PFSK-1 (cell line): ENCODE results near the gene ADAMTS2. TPM values are rescaled to one million over a fixed set of nuclear protein-coding genes. Genes with fewer than 3 reads are reported as not detected.

Source experiments
- FOXP2 ChIP-seq: optimal IDR thresholded peaks from 2 replicates; pipeline ENCODE3; 2011; ENCODE audit warnings: borderline replicate concordance, control low read depth, inconsistent platforms; ENCODE audit not compliant: insufficient read depth; ENCODE audit errors: extremely low read length, extremely low read depth
- POLR2AphosphoS5 ChIP-seq: IDR thresholded peaks from 2 replicates; pipeline ENCODE4 v1.6.1; 2012; ENCODE audit warnings: low read depth, mild to moderate bottlenecking, control low read depth, low read length, moderate library complexity
- REST ChIP-seq, 2 experiments: IDR thresholded peaks; 2 replicates each; pipeline versions ENCODE4 v1.6.1 to v1.8.0; 2011 to 2012; ENCODE audit warnings: low read depth in 2 of 2, low read length in 2 of 2, control low read depth in 1 of 2, inconsistent platforms in 1 of 2, mild to moderate bottlenecking in 1 of 2, moderate library complexity in 1 of 2; ENCODE audit not compliant: insufficient read depth in 1 of 2
- SIN3A ChIP-seq: IDR thresholded peaks from 2 replicates; pipeline ENCODE4 v1.6.1; 2012; ENCODE audit warnings: mild to moderate bottlenecking, low read length, moderate library complexity, borderline replicate concordance; ENCODE audit not compliant: insufficient read depth
- TAF1 ChIP-seq: IDR thresholded peaks from 2 replicates; pipeline ENCODE4 v1.6.1; 2012; ENCODE audit warnings: low read length, control low read depth, borderline replicate concordance; ENCODE audit not compliant: insufficient read depth
- polyA plus RNA-seq: library from polyadenylated mRNA; unstranded; fragments of >200 nt; gene quantifications from one replicate; pipeline ENCODE4 v1.2.1, GENCODE V29; 2012; ENCODE audit warnings: low read depth, missing spikeins; ENCODE audit not compliant: insufficient read length

Gene ADAMTS2
- not detected for polyA plus RNA-seq

GRCh38 chr5:179345433-179346321, at the start of gene ADAMTS2:
TSS of gene ADAMTS2 (minus strand) at chr5:179345461. CDS start at chr5:179345328, 133 bp downstream.
- TF ChIP-seq REST (IDR thresholded peaks at IDR 0.05; ENCODE audit: insufficient read depth in 1 of 2, low read depth in 2 of 2, low read length in 2 of 2) (no peak), FOXP2 (no peak), TAF1 (no peak), SIN3A (no peak), POLR2AphosphoS5 (no peak)

- TF ChIP-seq REST (IDR thresholded peaks at IDR 0.05; ENCODE audit: insufficient read depth in 1 of 2, low read depth in 2 of 2, low read length in 2 of 2) (no peak), POLR2AphosphoS5 (no peak), FOXP2 (no peak), SIN3A (no peak), TAF1 (no peak)
Observed at GRCh38 chr5:179393078-179393477, 47.8 kb upstream of the ADAMTS2 start.

GRCh38 chr5:179387151-179388110, 42.2 kb upstream of the ADAMTS2 start:
- no peak for TF ChIP-seq POLR2AphosphoS5
- TF ChIP-seq REST (IDR thresholded peaks at IDR 0.05; ENCODE audit: insufficient read depth in 1 of 2, low read depth in 2 of 2, low read length in 2 of 2): no peak
- no peak for TF ChIP-seq SIN3A
- TF ChIP-seq TAF1: no peak
- TF ChIP-seq FOXP2: no peak

GRCh38 chr5:179385914-179386313, 40.7 kb upstream of the ADAMTS2 start:
- TF ChIP-seq POLR2AphosphoS5 (no peak), FOXP2 (no peak), TAF1 (no peak), REST (IDR thresholded peaks at IDR 0.05; ENCODE audit: insufficient read depth in 1 of 2, low read depth in 2 of 2, low read length in 2 of 2) (no peak), SIN3A (no peak)
